ENCODE data around the gene ITPR3. TPM values are rescaled to one million over a fixed set of nuclear protein-coding genes. Genes with fewer than 3 reads are reported as not detected.
A peak's percentile ranks its signal among the peaks of the same experiment; 100 is the strongest.

Gene ITPR3
- total RNA-seq, 1 experiment from 2014 or later, result 143 TPM

DNA sequence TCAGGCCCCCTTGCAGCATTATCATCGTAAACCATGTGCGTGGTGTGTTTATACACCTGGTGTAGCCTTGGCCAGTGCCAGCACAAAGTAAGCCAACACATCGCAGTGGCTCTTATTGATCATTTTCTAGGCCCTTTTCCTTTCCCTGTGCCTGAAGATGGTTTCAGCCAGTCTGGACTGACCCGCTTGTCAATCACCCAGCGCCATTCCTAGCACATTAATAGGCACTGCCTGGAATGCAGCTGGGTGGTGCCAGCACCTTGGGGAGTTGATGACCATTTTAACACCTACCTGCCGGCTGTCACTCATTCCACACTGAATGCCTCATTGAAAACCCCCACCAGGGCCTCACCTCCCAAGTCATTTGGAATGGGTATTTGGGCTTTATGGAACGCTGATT is 95.3 kb downstream of the ITPR3 start:
- Mint-ChIP-seq H3K27ac (ENCODE audit: unreplicated experiment) (peak overlapping the region; percentile 85), H3K9me3 (ENCODE audit: low read depth, unreplicated experiment) (no peaks in the 10 kb centered on the region), H3K4me1 (ENCODE audit: low read depth, unreplicated experiment) (peaks cover 56% of the 10 kb centered on the region), H3K27me3 (ENCODE audit: unreplicated experiment) (no peaks in the 10 kb centered on the region), H3K36me3 (ENCODE audit: insufficient read depth, unreplicated experiment) (peaks cover 16% of the 10 kb centered on the region), H3K4me3 (ENCODE audit: low read depth, unreplicated experiment) (peak overlapping the region; percentile 24)
- CTCF ChIA-PET, result interaction anchor here (0.5 to 3.6 kb wide), 8 partner anchors 15 to 313 kb away, joined by 3 to 17 read pairs (median 6); partner anchors contain the start of gene BAK1
- intact Hi-C loops (cut with micrococcal nuclease; ENCODE audit: unreplicated experiment), result loop anchor here (1.0 to 10.0 kb wide), 3 partner anchors 28 to 521 kb away; partner anchors contain the start of genes GRM4 and HMGA1
- TF ChIP-seq, protein P1, sequence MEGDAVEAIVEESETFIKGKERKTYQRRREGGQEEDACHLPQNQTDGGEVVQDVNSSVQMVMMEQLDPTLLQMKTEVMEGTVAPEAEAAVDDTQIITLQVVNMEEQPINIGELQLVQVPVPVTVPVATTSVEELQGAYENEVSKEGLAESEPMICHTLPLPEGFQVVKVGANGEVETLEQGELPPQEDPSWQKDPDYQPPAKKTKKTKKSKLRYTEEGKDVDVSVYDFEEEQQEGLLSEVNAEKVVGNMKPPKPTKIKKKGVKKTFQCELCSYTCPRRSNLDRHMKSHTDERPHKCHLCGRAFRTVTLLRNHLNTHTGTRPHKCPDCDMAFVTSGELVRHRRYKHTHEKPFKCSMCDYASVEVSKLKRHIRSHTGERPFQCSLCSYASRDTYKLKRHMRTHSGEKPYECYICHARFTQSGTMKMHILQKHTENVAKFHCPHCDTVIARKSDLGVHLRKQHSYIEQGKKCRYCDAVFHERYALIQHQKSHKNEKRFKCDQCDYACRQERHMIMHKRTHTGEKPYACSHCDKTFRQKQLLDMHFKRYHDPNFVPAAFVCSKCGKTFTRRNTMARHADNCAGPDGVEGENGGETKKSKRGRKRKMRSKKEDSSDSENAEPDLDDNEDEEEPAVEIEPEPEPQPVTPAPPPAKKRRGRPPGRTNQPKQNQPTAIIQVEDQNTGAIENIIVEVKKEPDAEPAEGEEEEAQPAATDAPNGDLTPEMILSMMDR (IDR thresholded peaks at IDR 0.05; ENCODE audit: unreplicated experiment), result no peak
- DNase-seq, result peak; percentile 92
- BruUV-seq (replicated peaks), result TSS peak; percentile 80

DNA sequence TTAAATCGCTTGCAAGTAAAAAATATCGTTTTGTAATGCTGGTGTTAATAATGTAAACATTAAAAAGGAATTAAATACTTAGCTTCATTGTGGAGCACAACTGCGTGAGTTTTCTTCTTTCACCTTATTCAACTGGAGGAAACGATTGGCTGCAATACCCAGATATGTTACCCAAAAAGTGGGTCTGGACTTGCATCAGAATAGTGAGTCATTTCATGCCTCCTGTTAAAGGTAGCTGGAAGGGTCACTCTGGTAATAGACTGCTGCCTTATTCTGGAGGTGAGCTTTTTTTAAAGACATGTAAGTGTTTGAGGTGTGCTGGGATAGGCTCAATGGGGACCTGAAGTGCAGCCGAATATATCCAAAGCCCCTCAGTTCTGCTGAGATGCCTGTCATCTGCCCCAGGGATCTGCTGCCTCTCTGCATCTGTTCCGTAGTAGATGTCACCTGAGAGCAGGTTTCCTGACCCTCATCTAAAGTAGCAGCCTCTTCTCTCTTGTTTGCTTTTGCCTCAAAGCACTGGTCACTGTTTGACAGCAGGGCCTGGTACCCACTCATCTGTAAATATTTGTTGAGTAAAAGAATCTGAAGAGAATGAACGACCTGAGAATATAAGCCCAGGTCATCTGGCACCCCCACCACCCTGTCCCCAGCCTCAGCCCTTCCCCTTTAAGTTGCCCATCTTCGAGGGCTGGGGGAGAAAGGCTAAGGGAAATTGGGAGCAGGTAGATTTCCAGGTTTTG is 95.9 kb downstream of the ITPR3 start:
- intact Hi-C loops (cut with micrococcal nuclease; ENCODE audit: unreplicated experiment), result loop anchor here (1.0 to 10.0 kb wide), 3 partner anchors 27 to 520 kb away; partner anchors contain the start of genes GRM4 and HMGA1
- CTCF ChIA-PET, result interaction anchor here (0.5 to 3.6 kb wide), 9 partner anchors 15 to 312 kb away, joined by 3 to 17 read pairs (median 5); partner anchors contain the start of gene BAK1
- peaks cover 9% of the 10 kb centered on the region for H3K36me3 Mint-ChIP-seq (ENCODE audit: insufficient read depth, unreplicated experiment)
- no TSS peak for BruUV-seq (replicated peaks)
- TF ChIP-seq, protein P1 (IDR thresholded peaks at IDR 0.05; ENCODE audit: unreplicated experiment), result no peak
- peaks cover 50% of the 10 kb centered on the region for H3K4me1 Mint-ChIP-seq (ENCODE audit: low read depth, unreplicated experiment)
- peaks cover 1% of the 10 kb centered on the region for H3K27me3 Mint-ChIP-seq (ENCODE audit: unreplicated experiment)
- no peaks in the 10 kb centered on the region for H3K9me3 Mint-ChIP-seq (ENCODE audit: low read depth, unreplicated experiment)
- no peak for DNase-seq
- H3K4me3 Mint-ChIP-seq (ENCODE audit: low read depth, unreplicated experiment), result peak overlapping the region; percentile 24
- H3K27ac Mint-ChIP-seq (ENCODE audit: unreplicated experiment), result peak overlapping the region; percentile 85

DNA sequence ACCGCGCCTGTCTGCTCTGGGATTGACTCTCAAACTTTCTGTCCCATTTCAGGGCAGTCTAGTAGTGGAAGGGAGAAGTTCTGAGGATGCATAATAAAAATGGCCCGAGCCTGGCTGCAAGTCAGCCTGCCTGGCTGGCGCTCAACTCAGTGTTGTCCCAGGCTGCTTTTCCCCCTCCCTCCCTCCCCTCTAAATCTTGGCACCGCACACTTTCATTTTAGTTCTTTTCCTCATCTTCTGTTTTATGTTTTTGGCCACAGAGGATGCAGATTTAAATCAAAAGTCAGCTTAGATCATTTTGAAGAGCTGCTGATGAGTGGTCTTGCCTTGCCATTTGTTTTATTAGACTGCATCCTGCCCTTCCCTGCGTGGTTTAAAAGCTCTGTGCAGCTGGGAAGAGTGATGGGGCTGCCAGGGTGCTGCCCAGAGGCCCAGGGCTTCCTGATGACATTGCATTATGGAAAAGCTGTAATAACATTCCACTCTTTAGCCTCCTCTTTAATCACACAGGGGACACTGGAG is 96.9 kb downstream of the ITPR3 start:
- CTCF ChIA-PET, result interaction anchor here (0.6 to 2.3 kb wide), 2 partner anchors 44 to 57 kb away, joined by 4 to 8 read pairs; no protein-coding TSS in a partner anchor

DNA sequence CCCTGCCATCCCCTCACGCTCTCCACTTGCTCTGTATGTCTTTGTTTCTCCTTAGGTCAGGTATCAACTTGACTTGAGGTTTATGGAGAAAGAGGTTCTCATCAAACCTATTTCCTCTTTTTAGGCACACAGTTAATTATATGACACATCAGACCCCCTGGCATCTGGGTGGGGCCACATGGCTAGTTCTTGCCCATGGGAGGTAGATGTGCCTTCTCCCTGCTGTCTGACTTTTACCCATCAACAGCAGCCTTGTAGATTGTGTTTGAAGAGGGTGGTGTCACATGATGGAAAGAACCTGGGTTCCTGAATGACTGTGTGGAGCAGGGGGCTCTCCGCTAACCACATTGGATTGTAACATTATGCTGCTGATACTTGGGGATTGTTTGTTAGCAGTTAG is 97.6 kb downstream of the ITPR3 start:
- CTCF ChIA-PET, result interaction anchor here (2.3 kb wide), 1 partner anchor 43 kb away, joined by 8 read pairs; no protein-coding TSS in a partner anchor
- Mint-ChIP-seq H3K27ac (ENCODE audit: unreplicated experiment) (no peak overlapping the region), H3K4me1 (ENCODE audit: low read depth, unreplicated experiment) (peaks cover 47% of the 10 kb centered on the region), H3K4me3 (ENCODE audit: low read depth, unreplicated experiment) (no peak overlapping the region), H3K9me3 (ENCODE audit: low read depth, unreplicated experiment) (no peaks in the 10 kb centered on the region), H3K27me3 (ENCODE audit: unreplicated experiment) (peaks cover 18% of the 10 kb centered on the region), H3K36me3 (ENCODE audit: insufficient read depth, unreplicated experiment) (peaks cover 7% of the 10 kb centered on the region)
- TF ChIP-seq, protein P1 (IDR thresholded peaks at IDR 0.05; ENCODE audit: unreplicated experiment), result no peak
- DNase-seq, result no peak
- BruUV-seq (replicated peaks), result no TSS peak
- intact Hi-C loops (cut with micrococcal nuclease; ENCODE audit: unreplicated experiment), result loop anchor here (5.0 to 10.0 kb wide), 2 partner anchors 426 to 519 kb away; partner anchors contain the start of genes GRM4 and HMGA1

More for the DNA sequence above, 96.9 kb downstream of the ITPR3 start:
- H3K4me3 Mint-ChIP-seq (ENCODE audit: low read depth, unreplicated experiment), result no peak overlapping the region
- TF ChIP-seq, protein P1 (IDR thresholded peaks at IDR 0.05; ENCODE audit: unreplicated experiment), result no peak
- no peaks in the 10 kb centered on the region for H3K9me3 Mint-ChIP-seq (ENCODE audit: low read depth, unreplicated experiment)
- H3K4me1 Mint-ChIP-seq (ENCODE audit: low read depth, unreplicated experiment), result peaks cover 47% of the 10 kb centered on the region
- no peak overlapping the region for H3K27ac Mint-ChIP-seq (ENCODE audit: unreplicated experiment)
- DNase-seq, result no peak
- intact Hi-C loops (cut with micrococcal nuclease; ENCODE audit: unreplicated experiment), result loop anchor here (5.0 to 10.0 kb wide), 2 partner anchors 427 to 519 kb away; partner anchors contain the start of genes GRM4 and HMGA1
- peaks cover 11% of the 10 kb centered on the region for H3K27me3 Mint-ChIP-seq (ENCODE audit: unreplicated experiment)
- peaks cover 7% of the 10 kb centered on the region for H3K36me3 Mint-ChIP-seq (ENCODE audit: insufficient read depth, unreplicated experiment)
- BruUV-seq (replicated peaks), result no TSS peak
